Ishikawa (cell line): ENCODE measurements around the gene PGM3.

ENCODE experiments used
- CEBPB ChIP-seq: IDR thresholded peaks from 2 replicates; pipeline ENCODE4 v1.6.1; 2012
- CREB1 ChIP-seq: IDR thresholded peaks from 2 replicates; pipeline ENCODE4 v1.6.1; 2012; ENCODE audit warnings: low read depth
- EGR1 ChIP-seq: IDR thresholded peaks from 2 replicates; pipeline ENCODE4 v1.6.1; 2012
- EP300 ChIP-seq: IDR thresholded peaks from 2 replicates; pipeline ENCODE4 v1.6.1; 2012; ENCODE audit warnings: borderline replicate concordance
- NFIC ChIP-seq: IDR thresholded peaks from 2 replicates; pipeline ENCODE4 v1.6.1; 2012
- RAD21 ChIP-seq: IDR thresholded peaks from 2 replicates; pipeline ENCODE4 v1.6.1; 2012; ENCODE audit warnings: low read depth
- TAF1 ChIP-seq: IDR thresholded peaks from 2 replicates; pipeline ENCODE4 v1.6.1; 2012; ENCODE audit warnings: low read depth, mild to moderate bottlenecking
- YY1 ChIP-seq: IDR thresholded peaks from 2 replicates; pipeline ENCODE4 v1.6.1; 2012; ENCODE audit warnings: low read depth
- TF ChIP-seq, protein P1 (sequence below): IDR thresholded peaks from 2 replicates; pipeline ENCODE4 v1.6.1; 2012
- TF ChIP-seq, protein P2 (sequence below): IDR thresholded peaks from 2 replicates; pipeline ENCODE4 v1.6.1; 2012; ENCODE audit warnings: low read depth, mild to moderate bottlenecking
- TF ChIP-seq, protein P3 (sequence below): IDR thresholded peaks from 2 replicates; pipeline ENCODE4 v1.6.1; 2012

DNA sequence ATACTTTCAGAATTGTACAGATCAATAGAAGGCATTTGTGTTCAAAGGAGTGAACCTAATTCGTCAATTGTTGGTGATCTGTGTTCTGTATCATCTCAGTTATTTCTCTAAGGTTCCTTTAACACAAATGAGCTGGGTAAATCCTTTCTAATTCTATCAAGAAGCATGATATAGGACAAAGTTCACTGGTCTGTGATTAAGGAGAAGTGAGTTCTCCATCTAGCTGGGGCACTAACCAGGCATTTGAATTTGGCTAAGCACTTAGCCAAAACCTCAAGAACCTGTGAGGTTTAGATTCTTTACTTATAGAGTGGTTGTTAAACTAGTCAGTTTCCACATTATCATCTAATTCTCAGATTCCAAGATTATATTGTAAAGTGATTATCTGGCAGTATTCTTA is 75.3 kb downstream of the PGM3 start:
- TF ChIP-seq RAD21: no peak
- no peak for TF ChIP-seq CREB1
- TF ChIP-seq, protein P1, sequence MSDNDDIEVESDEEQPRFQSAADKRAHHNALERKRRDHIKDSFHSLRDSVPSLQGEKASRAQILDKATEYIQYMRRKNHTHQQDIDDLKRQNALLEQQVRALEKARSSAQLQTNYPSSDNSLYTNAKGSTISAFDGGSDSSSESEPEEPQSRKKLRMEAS: no peak
- TF ChIP-seq EP300: no peak
- TF ChIP-seq, protein P2, sequence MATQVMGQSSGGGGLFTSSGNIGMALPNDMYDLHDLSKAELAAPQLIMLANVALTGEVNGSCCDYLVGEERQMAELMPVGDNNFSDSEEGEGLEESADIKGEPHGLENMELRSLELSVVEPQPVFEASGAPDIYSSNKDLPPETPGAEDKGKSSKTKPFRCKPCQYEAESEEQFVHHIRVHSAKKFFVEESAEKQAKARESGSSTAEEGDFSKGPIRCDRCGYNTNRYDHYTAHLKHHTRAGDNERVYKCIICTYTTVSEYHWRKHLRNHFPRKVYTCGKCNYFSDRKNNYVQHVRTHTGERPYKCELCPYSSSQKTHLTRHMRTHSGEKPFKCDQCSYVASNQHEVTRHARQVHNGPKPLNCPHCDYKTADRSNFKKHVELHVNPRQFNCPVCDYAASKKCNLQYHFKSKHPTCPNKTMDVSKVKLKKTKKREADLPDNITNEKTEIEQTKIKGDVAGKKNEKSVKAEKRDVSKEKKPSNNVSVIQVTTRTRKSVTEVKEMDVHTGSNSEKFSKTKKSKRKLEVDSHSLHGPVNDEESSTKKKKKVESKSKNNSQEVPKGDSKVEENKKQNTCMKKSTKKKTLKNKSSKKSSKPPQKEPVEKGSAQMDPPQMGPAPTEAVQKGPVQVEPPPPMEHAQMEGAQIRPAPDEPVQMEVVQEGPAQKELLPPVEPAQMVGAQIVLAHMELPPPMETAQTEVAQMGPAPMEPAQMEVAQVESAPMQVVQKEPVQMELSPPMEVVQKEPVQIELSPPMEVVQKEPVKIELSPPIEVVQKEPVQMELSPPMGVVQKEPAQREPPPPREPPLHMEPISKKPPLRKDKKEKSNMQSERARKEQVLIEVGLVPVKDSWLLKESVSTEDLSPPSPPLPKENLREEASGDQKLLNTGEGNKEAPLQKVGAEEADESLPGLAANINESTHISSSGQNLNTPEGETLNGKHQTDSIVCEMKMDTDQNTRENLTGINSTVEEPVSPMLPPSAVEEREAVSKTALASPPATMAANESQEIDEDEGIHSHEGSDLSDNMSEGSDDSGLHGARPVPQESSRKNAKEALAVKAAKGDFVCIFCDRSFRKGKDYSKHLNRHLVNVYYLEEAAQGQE: no peak
- TF ChIP-seq TAF1: no peak
- TF ChIP-seq NFIC: no peak
- TF ChIP-seq YY1: no peak
- TF ChIP-seq EGR1: no peak
- TF ChIP-seq CEBPB: no peak
- TF ChIP-seq, protein P3, sequence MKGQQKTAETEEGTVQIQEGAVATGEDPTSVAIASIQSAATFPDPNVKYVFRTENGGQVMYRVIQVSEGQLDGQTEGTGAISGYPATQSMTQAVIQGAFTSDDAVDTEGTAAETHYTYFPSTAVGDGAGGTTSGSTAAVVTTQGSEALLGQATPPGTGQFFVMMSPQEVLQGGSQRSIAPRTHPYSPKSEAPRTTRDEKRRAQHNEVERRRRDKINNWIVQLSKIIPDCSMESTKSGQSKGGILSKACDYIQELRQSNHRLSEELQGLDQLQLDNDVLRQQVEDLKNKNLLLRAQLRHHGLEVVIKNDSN: no peak
